SK-N-SH treated with all-trans-retinoic acid at 6 μM for 48 hours (cell line): ENCODE data around the gene MYO16.

Source experiments
- ARNTL ChIP-seq: fragments of 450-650 bp; formaldehyde crosslinking; IDR thresholded peaks from 2 replicates; pipeline ENCODE4 v1.5.0; 2020; ENCODE audit warnings: low read depth, mild to moderate bottlenecking, moderate library complexity, borderline replicate concordance
- CREB5 ChIP-seq: fragments of 250-450 bp; sonication (Bioruptor Pico); IDR thresholded peaks from 2 replicates; pipeline ENCODE4 v1.5.1; 2020; ENCODE audit warnings: low read depth, mild to moderate bottlenecking, moderate library complexity
- CSRNP3 ChIP-seq: fragments of 250-450 bp; sonication (Bioruptor Pico); IDR thresholded peaks from 2 replicates; pipeline ENCODE4 v1.5.1; 2021; ENCODE audit warnings: mild to moderate bottlenecking, moderate library complexity
- ISL1 ChIP-seq: fragments of 250-450 bp; sonication (Bioruptor Pico); IDR thresholded peaks from 2 replicates; pipeline ENCODE4 v2.1.2; 2022; ENCODE audit warnings: mild to moderate bottlenecking, moderate library complexity
- OSR1 ChIP-seq: fragments of 250-450 bp; sonication (Bioruptor Pico); IDR thresholded peaks from 2 replicates; pipeline ENCODE4 v1.8.0; 2022; ENCODE audit warnings: moderate library complexity, mild to moderate bottlenecking, inconsistent platforms
- PATZ1 ChIP-seq: fragments of 250-450 bp; sonication (Bioruptor Pico); IDR thresholded peaks from 2 replicates; pipeline ENCODE4 v1.8.0; 2020; ENCODE audit warnings: mild to moderate bottlenecking, moderate library complexity, borderline replicate concordance
- RARB ChIP-seq: fragments of 250-450 bp; sonication (Bioruptor Pico); IDR thresholded peaks from 2 replicates; pipeline ENCODE4 v1.8.0; 2021; ENCODE audit warnings: mild to moderate bottlenecking, moderate library complexity
- SNAI2 ChIP-seq: fragments of 250-450 bp; sonication (Bioruptor Pico); IDR thresholded peaks from 2 replicates; pipeline ENCODE4 v1.5.0; 2020; ENCODE audit warnings: mild to moderate bottlenecking, moderate library complexity
- TSHZ2 ChIP-seq: fragments of 250-450 bp; sonication (Bioruptor Pico); IDR thresholded peaks from 2 replicates; pipeline ENCODE4 v1.5.0; 2020; ENCODE audit warnings: mild to moderate bottlenecking, moderate library complexity
- ZC3H10 ChIP-seq: fragments of 250-450 bp; sonication (Bioruptor Pico); IDR thresholded peaks from 2 replicates; pipeline ENCODE4 v1.5.1; 2021; ENCODE audit warnings: mild to moderate bottlenecking, moderate library complexity
- ZNF70 ChIP-seq: fragments of 450-650 bp; formaldehyde crosslinking; IDR thresholded peaks from 2 replicates; pipeline ENCODE4 v1.5.0; 2020; ENCODE audit warnings: mild to moderate bottlenecking, moderate library complexity

GRCh38 chr13:108932196-108932595 is 302.8 kb downstream of the MYO16 start:
- no peak for TF ChIP-seq SNAI2 (CRISPR knock-in tag)
- TF ChIP-seq OSR1 = no peak
- TF ChIP-seq ARNTL (CRISPR knock-in tag) = no peak
- no peak for TF ChIP-seq RARB
- TF ChIP-seq CREB5 (CRISPR knock-in tag) = no peak
- no peak for TF ChIP-seq ZNF70 (CRISPR knock-in tag)
- TF ChIP-seq TSHZ2 (CRISPR knock-in tag) = no peak
- TF ChIP-seq ISL1 (CRISPR knock-in tag) = no peak
- TF ChIP-seq PATZ1 (CRISPR knock-in tag) = no peak
- no peak for TF ChIP-seq CSRNP3 (CRISPR knock-in tag)
- TF ChIP-seq ZC3H10 (CRISPR knock-in tag) = no peak
